Measurements from ENCODE around the gene ATOX1.
"Not testable (repeated sequence)": the region's sequence is repeated elsewhere in the genome, so short reads cannot be mapped to it uniquely, and the experiment has no call there.

DNA sequence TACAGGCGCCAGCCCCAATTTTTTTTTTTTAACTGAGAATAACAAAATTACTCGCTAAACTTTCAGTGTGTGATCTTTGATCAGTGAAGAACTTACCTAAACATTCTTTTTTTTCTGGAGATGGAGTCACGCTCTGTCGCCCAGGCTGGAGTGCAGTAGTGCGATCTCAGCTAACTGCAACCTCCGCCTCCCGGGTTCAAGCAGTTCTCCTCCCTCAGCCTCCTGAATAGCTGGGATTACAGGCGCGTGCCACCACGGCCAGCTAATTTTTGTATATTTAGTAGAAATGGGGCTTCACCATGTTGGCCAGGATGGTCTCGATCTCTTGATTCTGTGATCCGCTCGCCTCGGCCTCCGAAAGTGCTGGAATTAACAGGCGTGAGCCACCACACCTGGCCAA lies 25.2 kb upstream of the ATOX1 start:
- TF ChIP-seq EP300, POLR2AphosphoS5 (IDR thresholded peaks at IDR 0.05): not testable (repeated sequence)
- TF ChIP-seq, protein P1, sequence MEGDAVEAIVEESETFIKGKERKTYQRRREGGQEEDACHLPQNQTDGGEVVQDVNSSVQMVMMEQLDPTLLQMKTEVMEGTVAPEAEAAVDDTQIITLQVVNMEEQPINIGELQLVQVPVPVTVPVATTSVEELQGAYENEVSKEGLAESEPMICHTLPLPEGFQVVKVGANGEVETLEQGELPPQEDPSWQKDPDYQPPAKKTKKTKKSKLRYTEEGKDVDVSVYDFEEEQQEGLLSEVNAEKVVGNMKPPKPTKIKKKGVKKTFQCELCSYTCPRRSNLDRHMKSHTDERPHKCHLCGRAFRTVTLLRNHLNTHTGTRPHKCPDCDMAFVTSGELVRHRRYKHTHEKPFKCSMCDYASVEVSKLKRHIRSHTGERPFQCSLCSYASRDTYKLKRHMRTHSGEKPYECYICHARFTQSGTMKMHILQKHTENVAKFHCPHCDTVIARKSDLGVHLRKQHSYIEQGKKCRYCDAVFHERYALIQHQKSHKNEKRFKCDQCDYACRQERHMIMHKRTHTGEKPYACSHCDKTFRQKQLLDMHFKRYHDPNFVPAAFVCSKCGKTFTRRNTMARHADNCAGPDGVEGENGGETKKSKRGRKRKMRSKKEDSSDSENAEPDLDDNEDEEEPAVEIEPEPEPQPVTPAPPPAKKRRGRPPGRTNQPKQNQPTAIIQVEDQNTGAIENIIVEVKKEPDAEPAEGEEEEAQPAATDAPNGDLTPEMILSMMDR (IDR thresholded peaks at IDR 0.05) = not testable (repeated sequence)
